Caco-2 (cell line): Measurements from ENCODE around the gene P2RX6. TPM values are rescaled to one million over a fixed set of nuclear protein-coding genes. Genes with fewer than 3 reads are reported as not detected.

Source experiments
- BruUV-seq: library from RNA; stranded (reverse); fragments of 400-500 nt; replicated peaks from 2 replicates; lab custom pipeline; 2021; lab: Mats Ljungman, UMichigan
- CTCF ChIA-PET: fragments of 300-600 bp; sonication (Branson Sonifier 250); formaldehyde crosslinking; loops from one replicate; lab custom pipeline; 2022; ENCODE audit warnings: antibody characterized with exemption; lab: Charles Lee
- POLR2A ChIA-PET: fragments of 300-600 bp; sonication (Branson Sonifier 250); formaldehyde crosslinking; loops from one replicate; lab custom pipeline; 2022; ENCODE audit warnings: antibody characterized with exemption; lab: Charles Lee
- DNase-seq, 2 experiments: peaks; one replicate each; pipeline versions ENCODE4 v3.0.0 to v3.0.0-alpha.2; 2020 to 2022
- H3K27me3 ChIP-seq: replicated peaks from 2 replicates; pipeline ENCODE4 v1.6.0; 2011; ENCODE audit warnings: low read length; ENCODE audit not compliant: control insufficient read depth, insufficient read depth
- H3K36me3 ChIP-seq: 2 replicates; pipeline ENCODE4 v1.5.1; 2011; ENCODE audit warnings: low read length; ENCODE audit not compliant: control insufficient read depth, insufficient read depth
- H3K4me1 ChIP-seq: fragments of 250-450 bp; sonication (Bioruptor Pico); 2 replicates; pipeline ENCODE4 v1.5.1; 2020; ENCODE audit warnings: mild to moderate bottlenecking
- H3K4me3 ChIP-seq: 2 replicates; pipeline ENCODE4 v1.5.1; 2011; ENCODE audit warnings: low read depth, mild to moderate bottlenecking, control low read depth, low read length
- H3K9me3 ChIP-seq: fragments of 250-450 bp; sonication (Bioruptor Pico); 2 replicates; pipeline ENCODE4 v1.5.1; 2020; ENCODE audit warnings: mild to moderate bottlenecking, moderate library complexity
- H3K27ac Mint-ChIP-seq: one replicate; pipeline ENCODE4 v1.8.0; 2022; ENCODE audit warnings: mixed read lengths; ENCODE audit not compliant: unreplicated experiment
- H3K27me3 Mint-ChIP-seq: one replicate; pipeline ENCODE4 v1.8.0; 2022; ENCODE audit warnings: mixed read lengths; ENCODE audit not compliant: insufficient read depth, unreplicated experiment
- H3K36me3 Mint-ChIP-seq: one replicate; pipeline ENCODE4 v1.8.0; 2022; ENCODE audit warnings: mild to moderate bottlenecking, mixed read lengths; ENCODE audit not compliant: insufficient read depth, unreplicated experiment
- H3K4me1 Mint-ChIP-seq: one replicate; pipeline ENCODE4 v1.8.0; 2022; ENCODE audit warnings: low read depth, mixed read lengths; ENCODE audit not compliant: unreplicated experiment
- H3K4me3 Mint-ChIP-seq: one replicate; pipeline ENCODE4 v1.8.0; 2022; ENCODE audit warnings: mild to moderate bottlenecking, moderate library complexity, mixed read lengths; ENCODE audit not compliant: unreplicated experiment
- H3K9me3 Mint-ChIP-seq: one replicate; pipeline ENCODE4 v1.8.0; 2022; ENCODE audit warnings: mixed read lengths; ENCODE audit not compliant: unreplicated experiment
- intact Hi-C: fragments of 100-400 bp; cut with micrococcal nuclease; formaldehyde crosslinking; loops from one replicate; pipeline ENCODE4 v1.10.0; 2022; ENCODE audit not compliant: unreplicated experiment
- total RNA-seq: library from RNA; stranded (reverse); gene quantifications from 2 replicates; pipeline ENCODE4 v1.2.3, GENCODE V29; 2022
- TF ChIP-seq, protein P1 (sequence below), 2 experiments: fragments of 200-600 bp in 1 of 2; IDR thresholded peaks; 1 replicate in 1 of 2; 2 replicates in 1 of 2; pipeline versions ENCODE4 v1.5.1 to v1.8.0; 2011 to 2022; ENCODE audit warnings: antibody characterized with exemption in 1 of 2, control low read depth in 1 of 2, inconsistent platforms in 1 of 2, low read depth in 1 of 2, low read length in 1 of 2, mild to moderate bottlenecking in 1 of 2, moderate library complexity in 1 of 2; ENCODE audit not compliant: insufficient read depth in 1 of 2, severe bottlenecking in 1 of 2, unreplicated experiment in 1 of 2

Gene P2RX6
- total RNA-seq, 1 experiment from 2014 or later = 0.11 TPM

DNA sequence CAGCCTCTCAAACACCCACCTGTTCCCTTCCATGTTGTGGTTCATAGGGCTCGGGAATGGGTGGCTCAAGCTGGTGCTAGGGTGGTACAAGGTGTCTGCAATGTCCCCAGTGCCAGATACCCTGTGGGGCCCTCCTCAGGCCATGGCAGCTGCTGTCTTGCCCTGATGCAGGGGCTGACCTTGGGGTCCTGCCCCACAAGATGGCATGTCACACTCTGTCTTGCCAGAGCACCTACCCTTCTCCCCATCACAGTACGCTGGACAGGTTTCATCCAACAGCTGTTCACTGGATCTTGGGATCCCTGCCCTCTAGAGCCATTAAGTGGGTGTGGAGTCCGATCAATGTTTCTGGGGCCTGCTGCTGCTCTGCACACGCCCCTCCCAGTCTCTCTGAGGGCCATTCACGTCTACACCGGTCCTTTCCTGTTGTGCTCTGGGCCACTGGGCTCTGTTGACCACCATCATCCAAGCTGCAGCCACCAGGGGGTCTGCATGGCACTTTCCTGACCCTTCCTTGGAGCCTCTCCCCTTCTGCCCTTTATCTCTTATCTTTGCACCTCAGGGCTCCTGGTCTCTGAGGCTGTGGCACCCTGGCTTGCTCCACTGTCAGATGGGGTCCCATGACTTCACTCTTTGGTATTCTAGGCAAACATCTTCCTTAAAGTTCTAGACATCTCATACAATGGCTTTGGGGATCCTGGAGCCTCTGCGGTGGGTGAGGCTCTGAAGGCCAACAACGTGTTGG is 37.9 kb downstream of the P2RX6 start:
- intact Hi-C loops = no loop called here
- ChIA-PET POLR2A (no interaction called here), CTCF (no interaction called here)
- Histone ChIP-seq H3K4me1 (no peaks in the 10 kb centered on the region), H3K9me3 (no peaks in the 10 kb centered on the region), H3K36me3 (no peaks in the 10 kb centered on the region), H3K27me3 (no peaks in the 10 kb centered on the region; the same call in 1 of the 2 replicates), H3K4me3 (no peak overlapping the region)
- TF ChIP-seq, protein P1, sequence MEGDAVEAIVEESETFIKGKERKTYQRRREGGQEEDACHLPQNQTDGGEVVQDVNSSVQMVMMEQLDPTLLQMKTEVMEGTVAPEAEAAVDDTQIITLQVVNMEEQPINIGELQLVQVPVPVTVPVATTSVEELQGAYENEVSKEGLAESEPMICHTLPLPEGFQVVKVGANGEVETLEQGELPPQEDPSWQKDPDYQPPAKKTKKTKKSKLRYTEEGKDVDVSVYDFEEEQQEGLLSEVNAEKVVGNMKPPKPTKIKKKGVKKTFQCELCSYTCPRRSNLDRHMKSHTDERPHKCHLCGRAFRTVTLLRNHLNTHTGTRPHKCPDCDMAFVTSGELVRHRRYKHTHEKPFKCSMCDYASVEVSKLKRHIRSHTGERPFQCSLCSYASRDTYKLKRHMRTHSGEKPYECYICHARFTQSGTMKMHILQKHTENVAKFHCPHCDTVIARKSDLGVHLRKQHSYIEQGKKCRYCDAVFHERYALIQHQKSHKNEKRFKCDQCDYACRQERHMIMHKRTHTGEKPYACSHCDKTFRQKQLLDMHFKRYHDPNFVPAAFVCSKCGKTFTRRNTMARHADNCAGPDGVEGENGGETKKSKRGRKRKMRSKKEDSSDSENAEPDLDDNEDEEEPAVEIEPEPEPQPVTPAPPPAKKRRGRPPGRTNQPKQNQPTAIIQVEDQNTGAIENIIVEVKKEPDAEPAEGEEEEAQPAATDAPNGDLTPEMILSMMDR (IDR thresholded peaks at IDR 0.05; ENCODE audit: insufficient read depth in 1 of 2, low read depth in 1 of 2, low read length in 1 of 2, severe bottlenecking in 1 of 2, unreplicated experiment in 1 of 2) = no peak
- no peaks in the 10 kb centered on the region for H3K9me3 Mint-ChIP-seq
- H3K27me3 Mint-ChIP-seq = no peaks in the 10 kb centered on the region
- no peaks in the 10 kb centered on the region for H3K36me3 Mint-ChIP-seq
- no peak for DNase-seq
- H3K4me1 Mint-ChIP-seq = peaks cover 6% of the 10 kb centered on the region
- H3K4me3 Mint-ChIP-seq = no peak overlapping the region
- no peak overlapping the region for H3K27ac Mint-ChIP-seq
- no TSS peak for BruUV-seq

DNA sequence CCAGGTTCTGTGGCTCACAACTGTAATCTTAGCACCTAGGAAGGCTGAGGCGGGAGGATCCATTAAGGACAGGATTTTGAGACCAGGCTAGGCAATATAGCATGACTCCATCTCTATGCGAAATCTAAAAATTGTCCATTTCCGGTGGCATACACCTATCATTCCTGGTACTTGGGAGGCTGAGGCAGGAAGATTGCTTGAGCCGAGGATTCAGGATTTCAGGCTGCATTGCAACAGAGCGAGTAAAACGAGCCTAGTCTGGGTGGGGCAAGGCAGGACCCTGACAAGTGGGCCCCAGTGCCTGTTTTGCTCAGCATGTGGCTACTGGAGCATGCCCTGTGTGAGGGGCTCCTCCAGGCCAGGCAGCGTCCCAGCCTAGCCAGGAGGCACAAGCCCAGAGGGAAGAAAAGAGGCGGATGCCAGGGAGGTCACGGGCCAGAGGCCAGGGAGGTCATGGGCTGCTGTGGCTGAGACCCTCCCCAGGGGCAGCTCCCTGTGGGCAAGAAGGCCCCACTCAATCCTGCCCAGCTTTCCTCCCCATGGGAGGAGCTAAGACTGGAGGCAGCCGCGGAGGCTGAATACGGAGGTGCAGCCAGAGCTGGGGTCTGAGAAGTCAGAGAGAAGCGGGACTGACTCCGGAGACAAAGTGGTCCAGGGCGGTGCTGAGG is 39.2 kb downstream of the P2RX6 start:
- intact Hi-C loops = no loop called here
- H3K27me3 ChIP-seq = no peaks in the 10 kb centered on the region; the same call in 1 of the 2 replicates
- Mint-ChIP-seq H3K27me3 (no peaks in the 10 kb centered on the region), H3K9me3 (no peaks in the 10 kb centered on the region), H3K36me3 (no peaks in the 10 kb centered on the region), H3K4me3 (no peak overlapping the region), H3K27ac (peak overlapping the region; percentile 60), H3K4me1 (peaks cover 6% of the 10 kb centered on the region)
- no peaks in the 10 kb centered on the region for H3K4me1 ChIP-seq
- TF ChIP-seq, protein P1 (IDR thresholded peaks at IDR 0.05; ENCODE audit: insufficient read depth in 1 of 2, low read depth in 1 of 2, low read length in 1 of 2, severe bottlenecking in 1 of 2, unreplicated experiment in 1 of 2) = no peak
- POLR2A ChIA-PET = no interaction called here
- CTCF ChIA-PET = no interaction called here
- no peaks in the 10 kb centered on the region for H3K9me3 ChIP-seq
- H3K36me3 ChIP-seq = no peaks in the 10 kb centered on the region
- no peak for DNase-seq
- no peak overlapping the region for H3K4me3 ChIP-seq
- BruUV-seq = no TSS peak

DNA sequence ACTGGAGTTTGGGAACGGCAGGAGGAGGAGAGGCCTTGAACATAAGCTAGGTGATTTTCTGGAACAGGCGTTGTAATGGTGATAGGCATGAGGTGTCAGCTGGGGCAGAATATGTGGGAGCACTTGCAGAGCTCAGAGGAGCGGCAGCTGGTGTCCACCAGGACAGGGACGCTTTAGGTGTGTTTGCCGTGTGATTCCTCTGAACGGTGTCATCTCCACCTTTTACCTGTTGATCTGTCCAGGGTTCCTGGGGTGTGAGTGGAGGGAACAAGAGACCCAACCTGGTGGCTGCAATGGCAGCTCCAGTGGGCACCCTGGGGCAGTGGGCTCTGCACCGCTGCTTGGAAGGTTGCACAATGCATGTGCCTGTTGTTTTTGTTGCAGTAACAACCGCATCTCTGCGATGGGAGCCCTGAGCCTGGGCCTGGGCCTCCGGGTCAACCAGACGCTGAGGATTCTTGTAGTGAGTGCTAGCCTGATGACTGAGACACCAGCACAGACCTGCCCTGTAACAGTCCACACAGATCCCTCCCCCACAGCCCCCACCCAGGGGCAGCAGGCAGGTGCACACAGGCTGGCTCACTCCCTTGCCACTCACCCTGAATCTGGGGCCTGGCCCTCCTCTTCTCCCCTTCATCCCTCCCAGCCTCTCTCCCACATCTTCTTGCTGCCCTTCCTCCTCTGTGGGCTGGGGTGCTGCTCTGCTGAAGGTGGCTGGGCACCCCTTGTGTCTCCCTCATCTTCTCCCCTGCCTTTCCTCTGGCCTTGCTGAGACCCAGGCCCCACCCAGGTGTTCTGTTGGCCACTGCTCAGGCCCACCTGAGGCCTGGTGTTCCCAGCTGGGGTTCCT is 40.0 kb downstream of the P2RX6 start:
- Mint-ChIP-seq H3K27ac (peak overlapping the region; percentile 60), H3K27me3 (no peaks in the 10 kb centered on the region), H3K4me1 (peaks cover 6% of the 10 kb centered on the region), H3K9me3 (no peaks in the 10 kb centered on the region), H3K36me3 (no peaks in the 10 kb centered on the region), H3K4me3 (no peak overlapping the region)
- CTCF ChIA-PET = no interaction called here
- Histone ChIP-seq H3K9me3 (no peaks in the 10 kb centered on the region), H3K27me3 (no peaks in the 10 kb centered on the region; the same call in 1 of the 2 replicates), H3K36me3 (no peaks in the 10 kb centered on the region), H3K4me3 (no peak overlapping the region), H3K4me1 (no peaks in the 10 kb centered on the region)
- POLR2A ChIA-PET = no interaction called here
- intact Hi-C loops = no loop called here
- no TSS peak for BruUV-seq
- DNase-seq = no peak
- TF ChIP-seq, protein P1 (IDR thresholded peaks at IDR 0.05; ENCODE audit: insufficient read depth in 1 of 2, low read depth in 1 of 2, low read length in 1 of 2, severe bottlenecking in 1 of 2, unreplicated experiment in 1 of 2) = no peak
